ENCODE results near the gene TMEM30A.

The TMEM30A gene

GRCh38 chr6:75284632-75285282, at the start of gene TMEM30A:
TSS of gene TMEM30A (minus strand) at chr6:75284792. CDS start at chr6:75284638, 154 bp downstream.
- peak; percentile 93 for DNase-seq

- DNase-seq, result no peak
Measured at GRCh38 chr6:75333676-75334200, 49.1 kb upstream of the TMEM30A start.

- DNase-seq, result no peak
Measured at GRCh38 chr6:75331151-75331550, 46.6 kb upstream of the TMEM30A start.

- DNase-seq, result no peak
Measured at GRCh38 chr6:75329703-75330102, 45.1 kb upstream of the TMEM30A start.

GRCh38 chr6:75327807-75328206, 43.2 kb upstream of the TMEM30A start:
- no peak for DNase-seq

GRCh38 chr6:75326557-75327258, 42.1 kb upstream of the TMEM30A start:
- no peak for DNase-seq

- no peak for DNase-seq
Measured at GRCh38 chr6:75318900-75319299, 34.3 kb upstream of the TMEM30A start.

GRCh38 chr6:75317503-75318206, 33.1 kb upstream of the TMEM30A start:
- no peak for DNase-seq

- no peak for DNase-seq
Measured at GRCh38 chr6:75315978-75316377, 31.4 kb upstream of the TMEM30A start.

- no peak for DNase-seq
Measured at GRCh38 chr6:75308250-75308988, 23.8 kb upstream of the TMEM30A start.

- DNase-seq, result no peak
Measured at GRCh38 chr6:75307364-75308004, 22.9 kb upstream of the TMEM30A start.

- no peak for DNase-seq
Measured at GRCh38 chr6:75306064-75306463, 21.5 kb upstream of the TMEM30A start.

GRCh38 chr6:75305573-75305972, 21.0 kb upstream of the TMEM30A start:
- no peak for DNase-seq

GRCh38 chr6:75302280-75302679, 17.7 kb upstream of the TMEM30A start:
- no peak for DNase-seq

- DNase-seq, result no peak
Measured at GRCh38 chr6:75301537-75301936, 16.9 kb upstream of the TMEM30A start.

- no peak for DNase-seq
Measured at GRCh38 chr6:75301088-75301487, 16.5 kb upstream of the TMEM30A start.

- no peak for DNase-seq
Measured at GRCh38 chr6:75300531-75300855, 15.9 kb upstream of the TMEM30A start.

- DNase-seq, result no peak
Measured at GRCh38 chr6:75299801-75300530, 15.4 kb upstream of the TMEM30A start.

GRCh38 chr6:75296811-75297779, 12.5 kb upstream of the TMEM30A start:
- no peak for DNase-seq

- DNase-seq, result no peak
Measured at GRCh38 chr6:75292555-75292954, 8.0 kb upstream of the TMEM30A start.

- no peak for DNase-seq
Measured at GRCh38 chr6:75291744-75292143, 7.2 kb upstream of the TMEM30A start.

Data from stimulated activated CD4-positive, alpha-beta T cell treated with anti-CD3 and anti-CD28 coated beads, Interleukin-2, amount 100 ng/mL, for 48 hours (primary cell).